SK-N-SH (cell line): ENCODE results near the gene RMI1.

Experiments used
- CTCF ChIP-seq: fragments of 200-600 bp; sonication (generic); IDR thresholded peaks from 2 replicates; pipeline ENCODE4 v1.6.1; 2017; ENCODE audit warnings: antibody characterized with exemption, mild to moderate bottlenecking, moderate library complexity
- ELF1 ChIP-seq: IDR thresholded peaks from 2 replicates; pipeline ENCODE4 v1.4.0; 2012
- EZH2phosphoT487 ChIP-seq: fragments of 200-600 bp; sonication (generic); IDR thresholded peaks from 2 replicates; pipeline ENCODE4 v1.6.1; 2017; ENCODE audit warnings: low read depth, mixed run types, mild to moderate bottlenecking, antibody characterized with exemption, moderate library complexity, borderline replicate concordance
- FOXM1 ChIP-seq: IDR thresholded peaks from 2 replicates; pipeline ENCODE4 v1.4.0; 2012; ENCODE audit warnings: low read depth, mild to moderate bottlenecking
- GABPA ChIP-seq: IDR thresholded peaks from 2 replicates; pipeline ENCODE4 v1.4.0; 2012; ENCODE audit warnings: low read depth, mild to moderate bottlenecking
- GATA2 ChIP-seq: sonication (generic); formaldehyde crosslinking; IDR thresholded peaks from 2 replicates; pipeline ENCODE4 v1.5.0; 2020; ENCODE audit warnings: mild to moderate bottlenecking, missing genetic modification reagents
- MXI1 ChIP-seq: IDR thresholded peaks from 2 replicates; pipeline ENCODE4 v1.6.1; 2012; ENCODE audit warnings: mild to moderate bottlenecking, low read depth, low read length, improper control_type of control experiment
- NRF1 ChIP-seq: IDR thresholded peaks from 2 replicates; pipeline ENCODE4 v1.6.1; 2012; ENCODE audit warnings: low read depth, mild to moderate bottlenecking, low read length
- POLR2AphosphoS5 ChIP-seq: IDR thresholded peaks from 2 replicates; pipeline ENCODE4 v1.6.1; 2012; ENCODE audit warnings: low read depth, low read length
- RCOR1 ChIP-seq: fragments of 150-350 bp; IDR thresholded peaks from 2 replicates; pipeline ENCODE4 v1.6.1; 2017; ENCODE audit warnings: antibody characterized with exemption, low read length
- REST ChIP-seq: IDR thresholded peaks from 2 replicates; pipeline ENCODE4 v1.6.1; 2012; ENCODE audit warnings: mild to moderate bottlenecking, low read depth, low read length, moderate library complexity
- TEAD4 ChIP-seq: IDR thresholded peaks from 2 replicates; pipeline ENCODE4 v1.4.0; 2012; ENCODE audit warnings: mild to moderate bottlenecking, borderline replicate concordance; ENCODE audit not compliant: insufficient read depth
- USF1 ChIP-seq: IDR thresholded peaks from 2 replicates; pipeline ENCODE4 v1.4.0; 2012; ENCODE audit warnings: low read depth, borderline replicate concordance

- TF ChIP-seq POLR2AphosphoS5 (no peak), FOXM1 (no peak), TEAD4 (no peak), CTCF (no peak), MXI1 (no peak), ELF1 (no peak), USF1 (no peak), EZH2phosphoT487 (no peak), GATA2 (CRISPR knock-in tag) (no peak), REST (no peak), NRF1 (no peak), RCOR1 (no peak), GABPA (no peak)
Measured at GRCh38 chr9:83996126-83996525, 15.5 kb downstream of the RMI1 start.
